ENCODE results near the gene ST6GAL2.

ST6GAL2 gene

DNA sequence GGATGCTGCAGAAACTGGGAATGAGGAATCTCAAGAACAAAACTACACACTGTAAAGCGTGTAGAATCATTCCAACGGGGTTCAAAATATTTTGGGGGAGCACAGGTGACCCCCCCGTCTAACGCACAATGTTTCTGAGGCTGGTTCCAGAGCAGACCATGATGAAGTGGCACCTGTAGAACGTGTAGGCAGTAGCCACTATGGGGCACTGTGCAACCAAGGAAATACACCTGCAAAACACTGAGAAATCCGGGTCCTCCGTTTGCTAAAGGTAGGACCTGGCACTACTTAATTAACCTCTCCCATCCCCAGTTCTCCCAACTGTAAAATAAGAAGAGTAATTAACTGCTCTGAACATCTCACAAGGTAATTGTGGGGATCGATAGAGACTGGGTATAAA, 22.6 kb downstream of the ST6GAL2 start:
- no peak for DNase-seq

DNA sequence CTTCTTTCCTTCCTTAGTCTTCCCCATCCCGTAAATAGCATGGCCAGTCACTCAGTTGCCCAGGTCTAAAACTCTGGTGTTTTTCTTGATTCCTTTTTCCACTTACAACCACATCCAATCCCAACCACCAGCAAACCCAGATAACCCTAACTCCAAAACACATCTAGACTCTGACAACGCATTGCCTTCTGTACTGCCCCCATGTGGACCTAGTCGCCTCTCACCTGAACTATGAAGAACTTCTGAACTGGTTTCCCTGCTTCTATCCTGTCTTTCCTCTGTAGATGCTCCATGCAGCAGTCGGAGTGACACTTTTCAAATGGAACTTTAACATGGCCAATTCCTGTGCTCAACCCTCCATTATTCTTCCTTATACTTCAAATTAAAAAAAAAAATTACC, 26.5 kb downstream of the ST6GAL2 start:
- no peak for DNase-seq

GRCh38 chr2:106858810-106859209, 27.2 kb downstream of the ST6GAL2 start:
- DNase-seq, result no peak

GRCh38 chr2:106857882-106858478, 28.0 kb downstream of the ST6GAL2 start:
- DNase-seq, result no peak

GRCh38 chr2:106853631-106854030, 32.3 kb downstream of the ST6GAL2 start:
- DNase-seq, result no peak

- DNase-seq, result no peak
These were observed 34.0 kb downstream of the ST6GAL2 start for GRCh38 chr2:106851881-106852501.

DNA sequence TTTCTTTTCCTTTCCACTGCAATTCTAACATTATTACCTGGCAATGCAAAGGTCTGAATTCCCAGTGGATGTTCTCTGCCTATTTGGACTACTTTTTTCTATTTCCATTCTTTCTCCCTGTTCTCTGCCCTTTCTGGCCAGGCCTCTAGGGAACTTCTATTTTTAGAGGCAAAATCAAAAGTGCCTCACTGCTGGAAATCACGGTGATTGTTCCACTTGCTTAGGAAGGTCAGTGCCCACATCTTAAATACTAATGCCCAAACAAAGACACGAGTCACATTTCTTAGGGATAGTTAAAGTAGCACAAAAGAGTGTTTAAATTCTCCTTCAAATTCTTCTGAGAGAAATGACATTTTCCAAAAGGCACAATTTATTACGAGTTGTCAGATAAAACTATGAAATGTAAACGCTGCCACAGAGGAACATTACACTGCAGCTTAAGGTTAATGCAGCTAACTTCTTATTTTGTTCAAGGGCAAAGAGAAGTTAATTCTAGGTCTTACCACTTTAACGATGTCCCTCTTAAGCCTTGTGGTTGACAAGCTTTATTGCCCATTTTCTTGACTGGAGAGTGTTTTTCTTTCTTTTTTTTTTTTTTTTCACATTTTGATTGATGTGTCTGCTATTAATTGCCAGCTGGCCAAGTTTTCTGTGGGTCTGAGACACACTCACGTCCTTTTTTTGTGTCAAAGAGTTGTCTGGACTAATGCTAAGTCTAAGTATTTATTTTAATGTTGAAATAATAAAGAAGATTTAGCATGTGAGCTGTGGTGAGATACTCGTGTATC, 34.7 kb downstream of the ST6GAL2 start:
- DNase-seq, result no peak

DNA sequence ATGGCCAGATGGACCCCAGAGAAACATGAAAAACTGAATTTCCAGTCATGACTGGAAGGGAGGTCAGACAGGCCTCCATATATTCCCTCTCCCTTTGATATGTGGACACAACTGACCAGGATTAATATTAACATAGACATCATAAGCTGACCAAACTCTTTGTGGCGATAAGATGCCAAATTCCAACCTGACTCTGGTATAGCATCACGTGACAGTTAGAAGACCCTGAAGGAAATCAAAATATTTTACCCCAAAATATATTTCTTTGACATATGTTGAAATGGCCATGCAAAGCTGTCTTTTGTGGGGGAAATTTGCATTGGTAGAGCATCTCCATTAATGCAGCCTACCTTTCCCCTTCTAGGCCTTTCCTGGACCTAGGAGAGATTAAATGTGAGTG, 36.7 kb downstream of the ST6GAL2 start:
- no peak for DNase-seq

- no peak for DNase-seq
These were observed 38.6 kb downstream of the ST6GAL2 start for GRCh38 chr2:106847366-106847765.

GRCh38 chr2:106845716-106846115, 40.3 kb downstream of the ST6GAL2 start:
- DNase-seq, result no peak

- peak; percentile 22 for DNase-seq
These were observed 42.1 kb downstream of the ST6GAL2 start for GRCh38 chr2:106843910-106844250.

GRCh38 chr2:106843001-106843909, 42.7 kb downstream of the ST6GAL2 start:
- no peak for DNase-seq

- DNase-seq, result peak; percentile 50
These were observed 43.9 kb downstream of the ST6GAL2 start for GRCh38 chr2:106841886-106842645.

DNA sequence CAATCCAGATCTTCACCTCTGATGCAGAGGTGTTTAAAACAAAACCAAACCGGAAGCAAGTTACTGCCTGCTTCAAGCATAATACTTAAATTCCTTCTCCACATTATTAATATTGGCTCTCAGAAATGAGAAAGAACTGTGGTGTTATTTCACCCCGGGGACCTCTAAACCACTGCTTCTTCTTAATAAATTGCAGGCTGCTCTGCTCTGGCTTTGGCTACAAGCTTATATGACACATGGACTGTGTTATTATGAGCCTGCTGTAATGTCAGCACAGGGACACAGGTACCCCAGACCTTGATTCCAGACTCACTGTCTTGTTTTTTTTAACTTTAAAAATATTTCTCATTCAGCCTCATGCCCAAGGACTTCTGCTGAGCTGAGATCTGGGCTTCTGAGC, 45.1 kb downstream of the ST6GAL2 start:
- DNase-seq, result no peak

GRCh38 chr2:106839849-106840595, 45.9 kb downstream of the ST6GAL2 start:
- DNase-seq, result no peak

- DNase-seq, result peak; percentile 42
These were observed 52.7 kb downstream of the ST6GAL2 start for GRCh38 chr2:106833256-106833655.

DNA sequence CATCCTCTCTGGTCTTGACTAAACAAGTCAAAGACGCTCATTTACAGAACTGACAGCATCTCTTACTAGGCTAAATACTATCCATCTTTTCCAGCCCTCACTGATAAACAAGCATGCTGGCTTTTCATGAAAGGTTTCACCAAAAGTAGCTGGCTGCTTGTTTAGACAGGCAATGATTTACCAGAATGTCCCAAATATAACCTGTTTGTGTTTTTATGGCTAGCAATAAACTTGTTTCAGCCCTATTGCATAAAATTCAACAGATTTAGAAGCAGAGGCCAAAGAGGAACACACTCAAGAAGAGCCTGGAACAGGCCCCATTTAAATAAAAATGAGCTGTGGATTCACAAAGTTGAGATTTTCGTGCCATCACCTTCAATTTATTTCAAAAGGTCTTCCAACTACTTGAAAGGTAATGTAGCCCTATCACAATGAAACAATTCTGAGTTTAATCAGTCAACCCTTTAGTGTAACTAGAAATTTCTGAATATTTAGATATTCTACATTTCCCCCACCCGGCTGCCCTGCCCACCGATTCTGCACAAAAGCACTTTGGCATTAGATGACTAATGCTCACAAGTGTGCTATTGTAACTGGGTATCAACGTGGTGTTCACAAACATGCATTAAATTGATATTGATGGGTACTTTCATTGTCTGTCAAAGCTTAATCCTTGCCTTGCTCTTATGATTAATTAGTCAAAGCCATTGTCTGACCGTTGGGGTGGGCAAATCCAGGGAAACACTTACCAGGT, 54.0 kb downstream of the ST6GAL2 start:
- no peak for DNase-seq

GRCh38 chr2:106831241-106831640, 54.7 kb downstream of the ST6GAL2 start:
- DNase-seq, result no peak

DNA sequence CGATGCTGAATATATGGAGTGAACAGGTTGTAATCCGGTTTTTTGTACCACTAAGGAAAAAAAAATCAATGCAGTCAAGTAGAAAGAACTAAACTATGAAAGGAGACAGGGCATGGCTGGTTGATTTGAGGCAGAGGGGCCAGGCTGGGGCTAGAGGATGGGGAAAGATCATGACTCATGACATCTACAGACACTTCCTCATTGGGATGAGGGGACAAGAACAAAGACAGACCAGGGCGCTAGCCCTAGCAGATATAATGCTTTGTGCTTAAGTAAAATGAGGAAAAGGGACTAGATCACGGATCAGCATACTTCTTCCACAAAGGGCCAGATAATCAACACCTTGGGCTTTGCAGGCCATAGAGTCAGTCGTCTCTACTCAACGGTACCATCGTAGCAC, 55.8 kb downstream of the ST6GAL2 start:
- DNase-seq, result no peak

- DNase-seq, result no peak
These were observed 57.8 kb downstream of the ST6GAL2 start for GRCh38 chr2:106828119-106828518.

DNA sequence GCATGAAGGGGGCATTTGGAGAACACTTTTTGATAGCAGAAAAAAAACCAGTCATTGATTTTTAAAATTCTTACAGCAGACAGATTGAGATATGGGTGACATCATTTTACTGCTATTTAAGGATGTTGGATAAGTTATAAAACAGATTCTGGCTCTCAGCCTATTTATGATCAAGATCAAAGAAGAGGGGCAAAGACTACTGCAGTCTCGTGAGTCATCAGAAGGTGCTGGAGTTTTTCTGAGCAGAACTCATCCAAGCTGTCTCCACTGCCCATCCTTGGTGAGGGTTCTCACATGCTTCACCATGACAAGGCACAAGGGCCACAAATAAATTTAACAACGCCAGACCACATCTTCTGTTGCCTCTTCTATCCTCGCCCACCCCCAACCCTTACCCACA, 58.8 kb downstream of the ST6GAL2 start:
- no peak for DNase-seq

All from DMS79 treated with DMSO at 0.1 percent for 48 hours (cell line).